Epithelial cell of proximal tubule (primary cell): ENCODE measurements around the gene BBX. TPM values are rescaled to one million over a fixed set of nuclear protein-coding genes. Genes with fewer than 3 reads are reported as not detected.

Experiments
- DNase-seq: peaks from one replicate; pipeline ENCODE4 v3.0.0-alpha.2; 2011; ENCODE audit warnings: low read depth
- H3K4me3 ChIP-seq: 2 replicates; pipeline ENCODE4 v1.5.1; 2011; ENCODE audit warnings: low read depth, mild to moderate bottlenecking, low read length
- total RNA-seq: library from RNA; depleted of rRNA; stranded (reverse); fragments of >200 nt; gene quantifications from 2 replicates; pipeline ENCODE4 v1.2.3, GENCODE V29; 2015
- TF ChIP-seq, protein P1 (sequence below): conservative IDR thresholded peaks from 2 replicates; pipeline ENCODE4 v1.5.1; 2012; ENCODE audit warnings: low read depth, mild to moderate bottlenecking, low read length

BBX gene
- total RNA-seq, result 27.9 and 35.7 TPM in 2 replicates

DNA sequence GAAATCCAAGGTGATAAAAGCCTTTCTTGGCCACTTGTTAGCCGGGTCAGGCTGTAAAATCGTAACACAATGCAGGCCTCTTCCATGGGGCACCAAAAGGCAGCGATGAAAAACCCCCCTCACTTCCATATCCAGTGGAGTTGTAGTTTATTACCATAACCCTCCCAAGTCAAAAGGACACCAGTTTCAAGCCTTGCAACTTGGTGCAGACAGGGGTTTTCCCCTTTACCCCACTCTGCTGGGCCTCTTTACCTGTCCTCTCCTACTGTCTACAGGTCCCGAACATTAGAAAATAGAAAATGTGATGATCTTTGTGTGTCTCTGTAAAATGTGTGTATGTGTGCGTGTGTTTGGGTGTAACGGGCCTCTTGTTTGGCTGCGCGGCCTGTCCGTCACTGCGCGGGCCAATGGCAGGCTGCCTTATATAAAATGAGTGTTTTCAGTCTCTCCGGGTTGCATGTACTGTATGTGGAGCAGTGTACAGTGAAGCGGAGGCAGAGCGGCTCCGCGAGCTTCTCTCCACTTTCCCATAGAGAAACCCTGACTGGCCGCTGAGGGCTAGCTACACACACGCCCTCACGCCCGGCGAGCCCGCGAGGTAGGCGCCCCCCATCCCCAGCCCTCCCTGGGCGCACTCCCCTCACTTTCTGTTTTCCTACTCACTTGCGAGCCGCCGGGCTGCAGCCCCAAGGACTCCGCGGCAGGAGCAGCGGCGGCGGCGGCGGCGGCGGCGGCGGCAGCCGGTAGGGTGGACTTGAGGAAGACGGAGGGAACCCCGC lies at the start of gene BBX:
TSS of gene BBX (plus strand) at position 453 of the 779 bp plus-strand sequence. CDS start 187,499 bp downstream, outside the sequence.
- DNase-seq, result peak; percentile 88
- TF ChIP-seq, protein P1, sequence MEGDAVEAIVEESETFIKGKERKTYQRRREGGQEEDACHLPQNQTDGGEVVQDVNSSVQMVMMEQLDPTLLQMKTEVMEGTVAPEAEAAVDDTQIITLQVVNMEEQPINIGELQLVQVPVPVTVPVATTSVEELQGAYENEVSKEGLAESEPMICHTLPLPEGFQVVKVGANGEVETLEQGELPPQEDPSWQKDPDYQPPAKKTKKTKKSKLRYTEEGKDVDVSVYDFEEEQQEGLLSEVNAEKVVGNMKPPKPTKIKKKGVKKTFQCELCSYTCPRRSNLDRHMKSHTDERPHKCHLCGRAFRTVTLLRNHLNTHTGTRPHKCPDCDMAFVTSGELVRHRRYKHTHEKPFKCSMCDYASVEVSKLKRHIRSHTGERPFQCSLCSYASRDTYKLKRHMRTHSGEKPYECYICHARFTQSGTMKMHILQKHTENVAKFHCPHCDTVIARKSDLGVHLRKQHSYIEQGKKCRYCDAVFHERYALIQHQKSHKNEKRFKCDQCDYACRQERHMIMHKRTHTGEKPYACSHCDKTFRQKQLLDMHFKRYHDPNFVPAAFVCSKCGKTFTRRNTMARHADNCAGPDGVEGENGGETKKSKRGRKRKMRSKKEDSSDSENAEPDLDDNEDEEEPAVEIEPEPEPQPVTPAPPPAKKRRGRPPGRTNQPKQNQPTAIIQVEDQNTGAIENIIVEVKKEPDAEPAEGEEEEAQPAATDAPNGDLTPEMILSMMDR, result no peak
- peak within 1 kb of the TSS; percentile 91 for H3K4me3 ChIP-seq

DNA sequence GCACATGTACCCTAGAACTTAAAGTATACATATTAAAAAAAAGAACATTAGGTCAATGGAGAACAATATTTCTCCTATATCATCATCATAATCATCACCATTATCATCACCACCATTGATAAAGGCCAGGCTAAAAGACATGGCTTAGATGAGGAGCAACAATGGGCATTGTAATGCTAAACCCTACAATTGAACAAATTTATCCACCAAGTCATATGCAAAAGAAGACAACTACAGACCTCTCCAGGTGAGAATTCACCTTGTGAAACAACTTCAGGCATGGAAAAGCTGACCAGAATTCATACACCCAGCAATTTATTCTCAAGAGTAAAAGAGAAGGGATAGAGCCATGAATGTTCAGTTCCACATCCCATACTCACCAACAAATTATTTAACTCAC lies 46.3 kb upstream of the BBX start:
- H3K4me3 ChIP-seq, result no peak overlapping the region
- DNase-seq, result no peak
- TF ChIP-seq, protein P1, result no peak

DNA sequence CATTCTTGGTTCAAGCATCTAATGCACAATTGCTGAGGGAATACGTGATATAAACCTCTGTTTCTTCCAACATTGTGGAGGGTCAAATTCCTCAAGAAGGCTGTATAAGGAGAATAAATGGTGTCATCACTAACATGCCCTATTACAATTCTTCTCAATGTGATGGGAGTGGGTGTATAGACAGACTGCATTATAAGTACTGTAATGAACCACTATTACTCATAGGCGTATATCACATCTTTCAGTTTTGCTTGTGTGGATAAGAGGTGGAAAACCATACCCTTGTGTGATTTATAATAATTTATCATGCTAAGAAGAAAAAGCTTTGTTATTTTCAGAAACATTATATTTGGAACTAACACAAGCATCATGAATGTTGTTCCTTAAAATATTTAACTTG lies 35.3 kb upstream of the BBX start:
- no peak overlapping the region for H3K4me3 ChIP-seq
- TF ChIP-seq, protein P1, result no peak
- no peak for DNase-seq

DNA sequence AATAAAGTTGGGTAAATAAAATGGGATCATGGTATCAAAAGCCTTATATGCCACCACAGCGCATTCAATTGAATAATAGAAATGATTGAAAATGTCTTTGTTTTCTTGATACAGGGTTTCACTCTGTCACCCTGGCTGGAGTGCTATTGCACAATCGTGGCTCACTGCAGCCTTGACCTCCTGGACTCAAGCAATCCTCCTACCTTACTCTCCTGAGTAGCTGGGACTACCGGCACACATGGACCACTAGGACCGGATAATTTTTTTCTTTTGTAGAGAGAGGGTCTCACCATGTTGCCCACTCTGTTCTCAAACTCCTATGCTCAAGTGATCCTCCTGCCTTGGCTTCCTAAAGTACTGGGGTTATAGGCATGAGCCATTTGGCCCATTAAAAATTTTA lies 33.8 kb upstream of the BBX start:
- no peak for DNase-seq

DNA sequence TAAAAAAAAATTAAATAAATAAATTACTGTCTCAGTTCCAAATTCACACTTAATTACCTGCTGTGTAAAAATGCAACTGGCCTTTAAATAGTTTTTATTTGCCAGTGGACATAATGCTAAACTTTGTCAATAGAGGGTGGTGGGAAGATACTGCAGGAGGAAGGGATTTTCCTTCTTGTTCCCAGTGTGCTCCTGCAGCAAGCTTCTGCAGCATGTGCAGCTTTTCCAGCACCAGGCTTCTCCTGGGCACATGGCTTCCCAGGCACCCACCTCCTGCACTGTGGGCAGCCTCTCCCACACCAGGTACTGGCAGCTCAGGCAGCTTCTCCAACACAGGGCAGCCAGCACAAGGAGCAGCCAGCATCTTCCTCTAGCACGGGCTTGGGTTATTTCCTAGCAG lies 29.6 kb upstream of the BBX start:
- TF ChIP-seq, protein P1, result no peak
- no peak overlapping the region for H3K4me3 ChIP-seq
- DNase-seq, result no peak

More for the DNA sequence above, 33.8 kb upstream of the BBX start:
- TF ChIP-seq, protein P1, result no peak
- H3K4me3 ChIP-seq, result no peak overlapping the region

DNA sequence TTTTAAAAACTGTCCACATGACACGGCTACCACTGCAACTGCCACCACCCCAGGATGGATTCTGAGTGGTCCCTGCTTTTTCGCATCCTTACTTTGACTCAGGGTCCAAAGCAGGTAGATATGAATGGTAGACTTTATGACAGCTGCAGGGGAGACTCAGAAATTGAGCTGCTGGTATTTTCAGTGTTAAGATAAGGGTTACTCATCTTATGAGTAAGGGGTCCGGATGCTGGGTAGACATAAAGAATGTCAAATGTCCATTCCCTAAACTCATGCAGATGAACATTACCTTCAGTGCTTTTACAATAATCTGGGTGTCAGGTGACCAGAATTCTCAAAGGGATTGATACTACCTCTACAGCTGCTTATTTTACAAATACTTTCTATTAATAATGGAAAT lies 25.9 kb upstream of the BBX start:
- TF ChIP-seq, protein P1, result no peak
- no peak for DNase-seq
- H3K4me3 ChIP-seq, result no peak overlapping the region

DNA sequence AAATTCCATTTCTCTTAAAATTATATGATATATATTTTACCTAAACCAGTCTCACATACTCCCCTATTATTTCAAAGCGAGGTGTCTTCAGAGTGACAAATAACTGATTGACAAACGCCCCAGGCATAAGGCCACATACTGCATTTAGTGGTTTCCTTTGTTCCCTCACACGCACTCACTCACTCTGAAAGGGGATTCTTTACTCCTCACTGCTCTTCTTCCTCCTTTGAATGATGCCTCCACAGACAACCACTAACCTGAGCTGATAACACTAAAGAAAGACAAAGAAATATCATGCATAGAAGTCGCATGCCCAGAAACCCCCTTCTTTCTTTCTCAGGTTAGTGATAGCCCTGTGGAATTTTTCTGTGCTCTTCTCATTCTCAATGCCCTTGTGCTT lies 24.1 kb upstream of the BBX start:
- no peak overlapping the region for H3K4me3 ChIP-seq
- TF ChIP-seq, protein P1, result no peak
- no peak for DNase-seq
